ENCODE results near the gene NFIX.
A peak's percentile ranks its signal among the peaks of the same experiment; 100 is the strongest.

NFIX gene

GRCh38 chr19:13078897-13079541 lies 83.7 kb downstream of the NFIX start:
- peak; percentile 32 for DNase-seq

- DNase-seq: peak; percentile 58
Measured at GRCh38 chr19:13079542-13079986, 84.3 kb downstream of the NFIX start.

GRCh38 chr19:13082192-13083007 lies 87.1 kb downstream of the NFIX start:
- peak; percentile 80 for DNase-seq

- DNase-seq: no peak
Measured at GRCh38 chr19:13083008-13083404, 87.7 kb downstream of the NFIX start.

GRCh38 chr19:13083627-13084026 lies 88.4 kb downstream of the NFIX start:
- no peak for DNase-seq

GRCh38 chr19:13085666-13086065 lies 90.4 kb downstream of the NFIX start:
- no peak for DNase-seq

- no peak for DNase-seq
Measured at GRCh38 chr19:13086341-13086740, 91.1 kb downstream of the NFIX start.

- no peak for DNase-seq
Measured at GRCh38 chr19:13087295-13087694, 92.0 kb downstream of the NFIX start.

- DNase-seq: no peak
Measured at GRCh38 chr19:13087795-13088537, 92.7 kb downstream of the NFIX start.

- peak; percentile 68 for DNase-seq
Measured at GRCh38 chr19:13089139-13089856, 94.0 kb downstream of the NFIX start.

- no peak for DNase-seq
Measured at GRCh38 chr19:13089857-13090507, 94.7 kb downstream of the NFIX start.

- DNase-seq: peak; percentile 97
Measured at GRCh38 chr19:13090511-13091231, 95.4 kb downstream of the NFIX start.

GRCh38 chr19:13091400-13092157 lies 96.3 kb downstream of the NFIX start:
- DNase-seq: peak; percentile 38

- no peak for DNase-seq
Measured at GRCh38 chr19:13092158-13092543, 96.9 kb downstream of the NFIX start.

GRCh38 chr19:13092606-13093235 lies 97.4 kb downstream of the NFIX start:
- no peak for DNase-seq

- peak; percentile 97 for DNase-seq
Measured at GRCh38 chr19:13093407-13094105, 98.3 kb downstream of the NFIX start.

- DNase-seq: no peak
Measured at GRCh38 chr19:13094106-13094504, 98.8 kb downstream of the NFIX start.

GRCh38 chr19:13094771-13095392 lies 99.6 kb downstream of the NFIX start:
- peak; percentile 83 for DNase-seq

- DNase-seq: peak; percentile 45
Measured at GRCh38 chr19:13095393-13095784, 100.1 kb downstream of the NFIX start.
